HEK293 (cell line): ENCODE results near the gene ALDH16A1.

Experiments
- CTCF ChIA-PET: fragments of 350-600 bp; formaldehyde crosslinking; extraction: SDS; loops from one replicate; lab custom pipeline; 2021; ENCODE audit warnings: antibody characterized with exemption; lab: Yijun Ruan, JAX
- POLR2A ChIA-PET: fragments of 300-600 bp; formaldehyde crosslinking; extraction: SDS; loops from one replicate; lab custom pipeline; 2020; ENCODE audit warnings: antibody characterized with exemption, inconsistent platforms; lab: Yijun Ruan, JAX
- H3K27ac ChIP-seq: fragments of 200-500 bp; sonication (Bioruptor generic); 2 replicates; pipeline ENCODE4 v1.5.1; 2014; ENCODE audit warnings: low read depth, low read length, control low read depth, inconsistent platforms; ENCODE audit errors: extremely low read depth
- H3K36me3 ChIP-seq, 2 experiments: fragments of 200-500 bp in 1 of 2; sonication (Bioruptor generic) in 1 of 2; 1 replicate in 1 of 2; 2 replicates in 1 of 2; pipeline ENCODE4 v1.5.1; 2014 to 2017; ENCODE audit warnings: inconsistent platforms in 2 of 2, low read length in 2 of 2; ENCODE audit not compliant: control insufficient read depth in 2 of 2, insufficient read depth in 1 of 2
- H3K4me1 ChIP-seq: fragments of 200-500 bp; sonication (Bioruptor generic); 2 replicates; pipeline ENCODE4 v1.5.1; 2014; ENCODE audit warnings: mild to moderate bottlenecking, low read length, inconsistent platforms; ENCODE audit not compliant: control insufficient read depth, insufficient read depth
- H3K4me3 ChIP-seq: 2 replicates; pipeline ENCODE4 v1.5.1; 2011; ENCODE audit warnings: low read depth, mild to moderate bottlenecking, control low read depth, low read length, moderate library complexity
- H3K9me3 ChIP-seq: fragments of 200-500 bp; sonication (Bioruptor generic); 2 replicates; pipeline ENCODE4 v1.5.1; 2014; ENCODE audit warnings: low read depth, low read length, inconsistent platforms; ENCODE audit not compliant: control insufficient read depth, insufficient read depth
- IKZF3 ChIP-seq: fragments of 450-650 bp; IDR thresholded peaks from 2 replicates; pipeline ENCODE4 v1.5.0; 2018; ENCODE audit warnings: missing biosample characterization, mild to moderate bottlenecking, missing genetic modification characterization, moderate library complexity
- KLF10 ChIP-seq: fragments of 450-650 bp; IDR thresholded peaks from 2 replicates; pipeline ENCODE4 v1.5.1; 2018; ENCODE audit warnings: missing biosample characterization, mild to moderate bottlenecking, missing genetic modification characterization
- MZF1 ChIP-seq: fragments of 450-650 bp; formaldehyde crosslinking; IDR thresholded peaks from 2 replicates; pipeline ENCODE4 v1.5.1; 2017; ENCODE audit warnings: missing biosample characterization, missing genetic modification characterization, borderline replicate concordance
- SALL2 ChIP-seq: fragments of 450-650 bp; formaldehyde crosslinking; IDR thresholded peaks from 2 replicates; pipeline ENCODE4 v1.5.0; 2017; ENCODE audit warnings: missing biosample characterization, mild to moderate bottlenecking, missing genetic modification characterization, borderline replicate concordance
- SCRT1 ChIP-seq: fragments of 450-650 bp; formaldehyde crosslinking; IDR thresholded peaks from 2 replicates; pipeline ENCODE4 v1.5.1; 2016; ENCODE audit warnings: missing biosample characterization, missing genetic modification characterization, borderline replicate concordance
- SCRT2 ChIP-seq: fragments of 450-650 bp; formaldehyde crosslinking; IDR thresholded peaks from 2 replicates; pipeline ENCODE4 v1.5.1; 2016; ENCODE audit warnings: missing biosample characterization, missing genetic modification characterization
- SP7 ChIP-seq: fragments of 450-650 bp; formaldehyde crosslinking; IDR thresholded peaks from 2 replicates; pipeline ENCODE4 v1.5.1; 2016; ENCODE audit warnings: missing biosample characterization, missing genetic modification characterization
- TRIM28 ChIP-seq: IDR thresholded peaks from 2 replicates; pipeline ENCODE4 v1.6.1; 2011; ENCODE audit warnings: low read length, control low read depth, borderline replicate concordance
- ZBTB1 ChIP-seq: fragments of 450-650 bp; formaldehyde crosslinking; IDR thresholded peaks from 2 replicates; pipeline ENCODE4 v1.5.1; 2016; ENCODE audit warnings: missing biosample characterization, missing genetic modification characterization
- ZBTB44 ChIP-seq: fragments of 450-650 bp; IDR thresholded peaks from 2 replicates; pipeline ENCODE4 v1.5.1; 2018; ENCODE audit warnings: missing biosample characterization, mild to moderate bottlenecking, missing genetic modification characterization
- ZBTB8A ChIP-seq: fragments of 450-650 bp; formaldehyde crosslinking; IDR thresholded peaks from 2 replicates; pipeline ENCODE4 v1.5.1; 2016; ENCODE audit warnings: missing biosample characterization, missing genetic modification characterization
- ZFP37 ChIP-seq: fragments of 450-650 bp; formaldehyde crosslinking; IDR thresholded peaks from 2 replicates; pipeline ENCODE4 v1.5.1; 2016; ENCODE audit warnings: missing biosample characterization, missing genetic modification characterization
- ZNF133 ChIP-seq: fragments of 450-650 bp; formaldehyde crosslinking; IDR thresholded peaks from 2 replicates; pipeline ENCODE4 v1.5.1; 2016; ENCODE audit warnings: missing biosample characterization, missing genetic modification characterization
- ZNF24 ChIP-seq: fragments of 450-650 bp; formaldehyde crosslinking; IDR thresholded peaks from 2 replicates; pipeline ENCODE4 v1.5.1; 2016; ENCODE audit warnings: missing biosample characterization, missing genetic modification characterization
- ZNF37A ChIP-seq: fragments of 450-650 bp; IDR thresholded peaks from 2 replicates; pipeline ENCODE4 v1.5.1; 2018; ENCODE audit warnings: missing biosample characterization, missing genetic modification characterization
- ZNF426 ChIP-seq: fragments of 450-650 bp; formaldehyde crosslinking; IDR thresholded peaks from 2 replicates; pipeline ENCODE4 v1.5.1; 2017; ENCODE audit warnings: missing biosample characterization, missing genetic modification characterization, mild to moderate bottlenecking, inconsistent platforms, moderate library complexity
- ZNF530 ChIP-seq: fragments of 450-650 bp; formaldehyde crosslinking; IDR thresholded peaks from 2 replicates; pipeline ENCODE4 v1.5.1; 2016; ENCODE audit warnings: low read depth, missing biosample characterization, missing genetic modification characterization
- ZNF629 ChIP-seq: fragments of 450-650 bp; formaldehyde crosslinking; IDR thresholded peaks from 2 replicates; pipeline ENCODE4 v1.5.1; 2017; ENCODE audit warnings: missing biosample characterization, missing genetic modification characterization
- ZNF660 ChIP-seq: fragments of 450-650 bp; IDR thresholded peaks from 2 replicates; pipeline ENCODE4 v1.5.1; 2018; ENCODE audit warnings: missing biosample characterization, mild to moderate bottlenecking, missing genetic modification characterization
- ZNF785 ChIP-seq: fragments of 450-650 bp; formaldehyde crosslinking; IDR thresholded peaks from 2 replicates; pipeline ENCODE4 v1.5.1; 2016; ENCODE audit warnings: missing biosample characterization, missing genetic modification characterization

Gene ALDH16A1

GRCh38 chr19:49490287-49491029, 37.4 kb downstream of the ALDH16A1 start:
- Histone ChIP-seq H3K9me3 (no peaks in the 10 kb centered on the region), H3K36me3 (peaks cover 14 to 55% of the 10 kb centered on the region in 2 experiments), H3K27ac (peak overlapping the region; percentile 95), H3K4me1 (peaks cover 4% of the 10 kb centered on the region; the same call in 1 of the 2 replicates), H3K4me3 (no peak overlapping the region)
- POLR2A ChIA-PET: interaction anchor here (0.8 kb wide), 1 partner anchor 38 kb away, joined by 3 read pairs; the partner anchor contains the start of gene PIH1D1
- CTCF ChIA-PET: no interaction called here
- TF ChIP-seq ZNF426 (tag by site-specific recombination) (no peak), ZNF133 (tag by site-specific recombination) (no peak), SCRT2 (tag by site-specific recombination) (peak; percentile 14; the same call in 1 of the 2 replicates)

GRCh38 chr19:49491030-49491803, 38.2 kb downstream of the ALDH16A1 start:
- CTCF ChIA-PET: interaction anchor here (1.2 kb wide), 1 partner anchor 79 kb away, joined by 8 read pairs; no protein-coding TSS in a partner anchor
- POLR2A ChIA-PET: interaction anchor here (0.8 kb wide), 1 partner anchor 39 kb away, joined by 3 read pairs; the partner anchor contains the start of gene PIH1D1

GRCh38 chr19:49491804-49492572, 39.0 kb downstream of the ALDH16A1 start:
- Histone ChIP-seq H3K4me1 (peaks cover 4% of the 10 kb centered on the region; the same call in 1 of the 2 replicates), H3K36me3 (peaks cover 14 to 59% of the 10 kb centered on the region in 2 experiments), H3K27ac (peak overlapping the region; percentile 19), H3K4me3 (no peak overlapping the region), H3K9me3 (no peaks in the 10 kb centered on the region)
- TF ChIP-seq SCRT2 (tag by site-specific recombination): peak; percentile 38; the same call in 1 of the 2 replicates
- no peak for TF ChIP-seq KLF10 (tag by site-specific recombination)
- TF ChIP-seq SCRT1 (tag by site-specific recombination): peak; percentile 50; the same call in 1 of the 2 replicates
- ChIA-PET CTCF (interaction anchor here (1.2 to 1.4 kb wide), 2 partner anchors 11 to 78 kb away, joined by 4 to 8 read pairs; no protein-coding TSS in a partner anchor), POLR2A (interaction anchor here (0.7 to 1.3 kb wide), 5 partner anchors 13 to 55 kb away, joined by 3 to 7 read pairs (median 4); partner anchors contain the start of gene PIH1D1)

More at GRCh38 chr19:49491030-49491803, 38.2 kb downstream of the ALDH16A1 start:
- peak overlapping the region; percentile 95 for H3K27ac ChIP-seq
- no peak for TF ChIP-seq SP7 (tag by site-specific recombination)
- TF ChIP-seq ZNF530 (tag by site-specific recombination): no peak
- TF ChIP-seq ZNF24 (tag by site-specific recombination): 0 out of 2 replicates have a peak, but pooled peaks have one; percentile 17
- TF ChIP-seq ZNF629: no peak
- no peak for TF ChIP-seq ZBTB1 (tag by site-specific recombination)
- H3K4me3 ChIP-seq: no peak overlapping the region
- H3K9me3 ChIP-seq: no peaks in the 10 kb centered on the region
- H3K36me3 ChIP-seq: peaks cover 14 to 55% of the 10 kb centered on the region in 2 experiments
- H3K4me1 ChIP-seq: peaks cover 4% of the 10 kb centered on the region; the same call in 1 of the 2 replicates

GRCh38 chr19:49492573-49493405, 39.8 kb downstream of the ALDH16A1 start:
- POLR2A ChIA-PET: interaction anchor here (0.7 to 1.3 kb wide), 7 partner anchors 8 to 54 kb away, joined by 3 to 7 read pairs (median 4); partner anchors contain the start of genes FCGRT and PIH1D1
- CTCF ChIA-PET: interaction anchor here (1.2 to 1.4 kb wide), 2 partner anchors 10 to 78 kb away, joined by 4 to 8 read pairs; no protein-coding TSS in a partner anchor
- no peak overlapping the region for H3K4me3 ChIP-seq
- H3K27ac ChIP-seq: peak overlapping the region; percentile 28
- H3K9me3 ChIP-seq: no peaks in the 10 kb centered on the region
- peaks cover 15 to 66% of the 10 kb centered on the region in 2 experiments for H3K36me3 ChIP-seq
- peaks cover 8% of the 10 kb centered on the region for H3K4me1 ChIP-seq
- no peak for TF ChIP-seq ZBTB8A (tag by site-specific recombination)
- no peak for TF ChIP-seq ZBTB44 (tag by site-specific recombination)
- TF ChIP-seq ZNF37A (tag by site-specific recombination): no peak
- TF ChIP-seq ZFP37 (tag by site-specific recombination): peak; percentile 46; the same call in 1 of the 2 replicates
- peak; percentile 55; the same call in 1 of the 2 replicates for TF ChIP-seq TRIM28
- no peak for TF ChIP-seq ZNF785
- peak; percentile 52; the same call in 1 of the 2 replicates for TF ChIP-seq ZNF660
- peak; percentile 52; the same call in 1 of the 2 replicates for TF ChIP-seq IKZF3 (tag by site-specific recombination)
- no peak for TF ChIP-seq SALL2 (tag by site-specific recombination)
- no peak for TF ChIP-seq MZF1 (tag by site-specific recombination)
